Caco-2 (cell line): ENCODE results near the gene LRRC8C. TPM values are rescaled to one million over a fixed set of nuclear protein-coding genes. Genes with fewer than 3 reads are reported as not detected.

Experiments
- BruUV-seq: library from RNA; stranded (reverse); fragments of 400-500 nt; replicated peaks from 2 replicates; lab custom pipeline; 2021; lab: Mats Ljungman, UMichigan
- CTCF ChIA-PET: fragments of 300-600 bp; sonication (Branson Sonifier 250); formaldehyde crosslinking; loops from one replicate; lab custom pipeline; 2022; ENCODE audit warnings: antibody characterized with exemption; lab: Charles Lee
- POLR2A ChIA-PET: fragments of 300-600 bp; sonication (Branson Sonifier 250); formaldehyde crosslinking; loops from one replicate; lab custom pipeline; 2022; ENCODE audit warnings: antibody characterized with exemption; lab: Charles Lee
- DNase-seq, 2 experiments: peaks; one replicate each; pipeline versions ENCODE4 v3.0.0 to v3.0.0-alpha.2; 2020 to 2022
- H3K27me3 ChIP-seq: replicated peaks from 2 replicates; pipeline ENCODE4 v1.6.0; 2011; ENCODE audit warnings: low read length; ENCODE audit not compliant: control insufficient read depth, insufficient read depth
- H3K36me3 ChIP-seq: 2 replicates; pipeline ENCODE4 v1.5.1; 2011; ENCODE audit warnings: low read length; ENCODE audit not compliant: control insufficient read depth, insufficient read depth
- H3K4me1 ChIP-seq: fragments of 250-450 bp; sonication (Bioruptor Pico); 2 replicates; pipeline ENCODE4 v1.5.1; 2020; ENCODE audit warnings: mild to moderate bottlenecking
- H3K4me3 ChIP-seq: 2 replicates; pipeline ENCODE4 v1.5.1; 2011; ENCODE audit warnings: low read depth, mild to moderate bottlenecking, control low read depth, low read length
- H3K9me3 ChIP-seq: fragments of 250-450 bp; sonication (Bioruptor Pico); 2 replicates; pipeline ENCODE4 v1.5.1; 2020; ENCODE audit warnings: mild to moderate bottlenecking, moderate library complexity
- H3K27ac Mint-ChIP-seq: one replicate; pipeline ENCODE4 v1.8.0; 2022; ENCODE audit warnings: mixed read lengths; ENCODE audit not compliant: unreplicated experiment
- H3K27me3 Mint-ChIP-seq: one replicate; pipeline ENCODE4 v1.8.0; 2022; ENCODE audit warnings: mixed read lengths; ENCODE audit not compliant: insufficient read depth, unreplicated experiment
- H3K36me3 Mint-ChIP-seq: one replicate; pipeline ENCODE4 v1.8.0; 2022; ENCODE audit warnings: mild to moderate bottlenecking, mixed read lengths; ENCODE audit not compliant: insufficient read depth, unreplicated experiment
- H3K4me1 Mint-ChIP-seq: one replicate; pipeline ENCODE4 v1.8.0; 2022; ENCODE audit warnings: low read depth, mixed read lengths; ENCODE audit not compliant: unreplicated experiment
- H3K4me3 Mint-ChIP-seq: one replicate; pipeline ENCODE4 v1.8.0; 2022; ENCODE audit warnings: mild to moderate bottlenecking, moderate library complexity, mixed read lengths; ENCODE audit not compliant: unreplicated experiment
- H3K9me3 Mint-ChIP-seq: one replicate; pipeline ENCODE4 v1.8.0; 2022; ENCODE audit warnings: mixed read lengths; ENCODE audit not compliant: unreplicated experiment
- intact Hi-C: fragments of 100-400 bp; cut with micrococcal nuclease; formaldehyde crosslinking; loops from one replicate; pipeline ENCODE4 v1.10.0; 2022; ENCODE audit not compliant: unreplicated experiment
- total RNA-seq: library from RNA; stranded (reverse); gene quantifications from 2 replicates; pipeline ENCODE4 v1.2.3, GENCODE V29; 2022
- TF ChIP-seq, protein P1 (sequence below), 2 experiments: fragments of 200-600 bp in 1 of 2; IDR thresholded peaks; 1 replicate in 1 of 2; 2 replicates in 1 of 2; pipeline versions ENCODE4 v1.5.1 to v1.8.0; 2011 to 2022; ENCODE audit warnings: antibody characterized with exemption in 1 of 2, control low read depth in 1 of 2, inconsistent platforms in 1 of 2, low read depth in 1 of 2, low read length in 1 of 2, mild to moderate bottlenecking in 1 of 2, moderate library complexity in 1 of 2; ENCODE audit not compliant: insufficient read depth in 1 of 2, severe bottlenecking in 1 of 2, unreplicated experiment in 1 of 2

The LRRC8C gene
- total RNA-seq, 1 experiment from 2014 or later, result 0.11 TPM

DNA sequence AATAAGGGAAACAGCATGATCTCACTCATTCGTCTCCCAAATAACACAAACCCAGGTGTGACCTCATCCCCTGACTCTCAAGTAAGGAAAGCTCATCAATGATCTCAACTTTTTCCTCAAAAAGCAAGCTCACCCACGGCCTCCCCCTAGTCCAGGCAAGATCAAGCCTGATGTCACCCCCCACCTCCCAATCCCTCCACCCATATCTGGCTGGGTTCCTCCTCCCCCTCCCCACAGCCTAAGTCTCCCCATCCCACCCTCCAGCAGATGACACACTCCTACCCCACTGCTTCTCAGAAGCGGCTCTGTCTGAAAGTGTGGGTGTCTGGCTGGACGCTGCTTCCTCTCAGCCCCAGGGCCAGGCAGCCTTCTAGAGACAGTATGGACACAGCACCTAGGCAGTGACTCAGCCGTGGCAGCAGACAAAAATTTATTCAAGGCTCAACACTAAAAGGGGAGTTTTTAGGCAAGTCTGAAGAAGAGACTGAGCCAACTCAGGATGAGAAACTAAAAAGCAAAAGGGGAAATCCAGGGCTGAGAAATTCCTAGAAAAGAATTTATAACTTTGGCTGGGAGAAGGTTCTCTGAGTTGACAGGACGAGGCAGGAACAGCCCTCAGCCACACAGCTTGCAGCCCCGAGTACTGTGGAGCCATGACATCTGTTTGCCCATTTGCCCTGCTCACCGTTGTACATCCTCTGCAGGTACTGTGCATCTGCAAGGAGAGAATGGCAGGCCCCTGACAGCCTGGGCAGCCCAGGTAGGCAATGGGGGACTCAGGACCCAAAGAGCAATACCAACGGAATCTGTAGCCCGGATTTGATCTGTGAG is 106.3 kb downstream of the LRRC8C start:
- Histone ChIP-seq H3K4me1 (no peaks in the 10 kb centered on the region), H3K4me3 (no peak overlapping the region), H3K9me3 (no peaks in the 10 kb centered on the region), H3K36me3 (no peaks in the 10 kb centered on the region), H3K27me3 (no peaks in the 10 kb centered on the region; the same call in 1 of the 2 replicates)
- no peak for DNase-seq
- no TSS peak for BruUV-seq
- ChIA-PET POLR2A (interaction anchor here (0.6 kb wide), 1 partner anchor 83 kb away, joined by 3 read pairs; no protein-coding TSS in a partner anchor), CTCF (no interaction called here)
- peaks cover under 1% of the 10 kb centered on the region for H3K27me3 Mint-ChIP-seq
- H3K27ac Mint-ChIP-seq, result no peak overlapping the region
- TF ChIP-seq, protein P1, sequence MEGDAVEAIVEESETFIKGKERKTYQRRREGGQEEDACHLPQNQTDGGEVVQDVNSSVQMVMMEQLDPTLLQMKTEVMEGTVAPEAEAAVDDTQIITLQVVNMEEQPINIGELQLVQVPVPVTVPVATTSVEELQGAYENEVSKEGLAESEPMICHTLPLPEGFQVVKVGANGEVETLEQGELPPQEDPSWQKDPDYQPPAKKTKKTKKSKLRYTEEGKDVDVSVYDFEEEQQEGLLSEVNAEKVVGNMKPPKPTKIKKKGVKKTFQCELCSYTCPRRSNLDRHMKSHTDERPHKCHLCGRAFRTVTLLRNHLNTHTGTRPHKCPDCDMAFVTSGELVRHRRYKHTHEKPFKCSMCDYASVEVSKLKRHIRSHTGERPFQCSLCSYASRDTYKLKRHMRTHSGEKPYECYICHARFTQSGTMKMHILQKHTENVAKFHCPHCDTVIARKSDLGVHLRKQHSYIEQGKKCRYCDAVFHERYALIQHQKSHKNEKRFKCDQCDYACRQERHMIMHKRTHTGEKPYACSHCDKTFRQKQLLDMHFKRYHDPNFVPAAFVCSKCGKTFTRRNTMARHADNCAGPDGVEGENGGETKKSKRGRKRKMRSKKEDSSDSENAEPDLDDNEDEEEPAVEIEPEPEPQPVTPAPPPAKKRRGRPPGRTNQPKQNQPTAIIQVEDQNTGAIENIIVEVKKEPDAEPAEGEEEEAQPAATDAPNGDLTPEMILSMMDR (IDR thresholded peaks at IDR 0.05; ENCODE audit: insufficient read depth in 1 of 2, low read depth in 1 of 2, low read length in 1 of 2, severe bottlenecking in 1 of 2, unreplicated experiment in 1 of 2), result no peak
- H3K4me3 Mint-ChIP-seq, result no peak overlapping the region
- intact Hi-C loops, result no loop called here
- H3K9me3 Mint-ChIP-seq, result no peaks in the 10 kb centered on the region
- H3K4me1 Mint-ChIP-seq, result no peaks in the 10 kb centered on the region
- H3K36me3 Mint-ChIP-seq, result no peaks in the 10 kb centered on the region

DNA sequence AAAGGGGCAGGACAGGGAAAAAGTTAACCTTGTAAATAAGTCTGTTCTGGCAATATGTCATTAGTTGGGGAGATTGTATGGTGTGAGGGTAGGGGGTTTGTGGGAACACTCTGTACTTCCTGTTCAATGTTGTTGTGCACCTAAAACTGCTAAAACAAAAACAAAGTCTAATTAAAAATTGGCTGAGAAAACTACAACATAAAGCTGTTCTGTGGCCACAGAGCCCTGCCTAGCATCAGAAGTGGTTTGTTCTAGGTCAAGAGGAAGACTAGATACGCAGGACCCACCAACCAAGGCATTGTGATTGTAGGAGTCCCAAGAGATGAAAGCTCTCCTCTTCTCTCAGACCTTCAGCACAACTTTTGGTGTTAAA is 106.9 kb downstream of the LRRC8C start:
- DNase-seq, result no peak
- H3K36me3 ChIP-seq, result no peaks in the 10 kb centered on the region
- BruUV-seq, result no TSS peak
- no peaks in the 10 kb centered on the region for H3K9me3 ChIP-seq
- Mint-ChIP-seq H3K27me3 (no peaks in the 10 kb centered on the region), H3K27ac (no peak overlapping the region), H3K4me3 (no peak overlapping the region), H3K4me1 (no peaks in the 10 kb centered on the region), H3K36me3 (no peaks in the 10 kb centered on the region), H3K9me3 (no peaks in the 10 kb centered on the region)
- H3K4me1 ChIP-seq, result no peaks in the 10 kb centered on the region
- intact Hi-C loops, result no loop called here
- H3K4me3 ChIP-seq, result no peak overlapping the region
- TF ChIP-seq, protein P1 (IDR thresholded peaks at IDR 0.05; ENCODE audit: insufficient read depth in 1 of 2, low read depth in 1 of 2, low read length in 1 of 2, severe bottlenecking in 1 of 2, unreplicated experiment in 1 of 2), result no peak
- ChIA-PET CTCF (no interaction called here), POLR2A (no interaction called here)
- H3K27me3 ChIP-seq, result no peaks in the 10 kb centered on the region; the same call in 1 of the 2 replicates

DNA sequence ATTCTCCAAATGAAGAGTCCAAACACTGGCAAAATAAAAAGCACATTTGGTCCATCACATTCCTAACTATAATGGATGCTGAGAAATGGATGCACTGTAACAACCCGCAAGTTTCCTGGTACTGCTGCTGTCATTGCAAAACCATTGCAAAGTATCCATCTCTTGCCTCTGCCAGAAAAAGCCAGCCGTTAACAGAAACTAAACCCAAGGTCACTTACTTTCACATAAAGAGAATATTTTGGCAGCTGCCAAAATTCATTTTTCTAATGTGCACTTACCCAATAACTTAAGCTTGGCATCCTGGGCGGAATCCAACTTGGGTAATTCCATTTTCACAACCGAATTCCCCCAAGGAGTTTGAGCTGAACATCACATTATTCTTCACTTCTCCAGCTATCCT is 110.9 kb downstream of the LRRC8C start:
- BruUV-seq, result no TSS peak
- no peak for DNase-seq
- CTCF ChIA-PET, result no interaction called here
- TF ChIP-seq, protein P1 (IDR thresholded peaks at IDR 0.05; ENCODE audit: insufficient read depth in 1 of 2, low read depth in 1 of 2, low read length in 1 of 2, severe bottlenecking in 1 of 2, unreplicated experiment in 1 of 2), result no peak
- intact Hi-C loops, result no loop called here
- no peaks in the 10 kb centered on the region for H3K36me3 Mint-ChIP-seq
- Histone ChIP-seq H3K36me3 (no peaks in the 10 kb centered on the region), H3K27me3 (no peaks in the 10 kb centered on the region; the same call in 1 of the 2 replicates), H3K4me3 (no peak overlapping the region), H3K9me3 (no peaks in the 10 kb centered on the region), H3K4me1 (no peaks in the 10 kb centered on the region)
- no peak overlapping the region for H3K27ac Mint-ChIP-seq
- H3K27me3 Mint-ChIP-seq, result peaks cover 3% of the 10 kb centered on the region
- POLR2A ChIA-PET, result no interaction called here
- no peaks in the 10 kb centered on the region for H3K4me1 Mint-ChIP-seq
- no peak overlapping the region for H3K4me3 Mint-ChIP-seq
- H3K9me3 Mint-ChIP-seq, result no peaks in the 10 kb centered on the region
